ENCODE results near the gene MRLN.

DNA sequence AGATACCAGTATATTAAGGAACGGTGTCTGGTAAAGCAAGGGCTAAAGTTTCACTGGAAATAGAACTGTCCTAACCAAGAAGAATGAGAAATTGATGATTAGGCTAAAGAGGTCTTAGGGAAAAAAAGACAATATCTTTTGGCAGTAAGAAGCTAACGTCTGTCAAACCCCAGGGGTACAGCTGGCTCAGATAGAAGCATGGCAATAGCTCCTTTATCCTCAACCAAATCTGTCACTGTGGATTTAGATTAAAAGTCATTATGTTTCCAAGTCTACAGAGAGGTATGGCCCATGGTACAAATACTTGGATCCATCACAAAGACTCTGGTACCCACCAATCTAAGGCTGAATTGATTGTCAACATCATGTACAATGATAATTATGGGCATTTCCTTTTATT is 35.0 kb downstream of the MRLN start:
- no peak for TF ChIP-seq SMC3 (IDR thresholded peaks at IDR 0.05; ENCODE audit: borderline replicate concordance, low read length)
- TF ChIP-seq, protein P1, sequence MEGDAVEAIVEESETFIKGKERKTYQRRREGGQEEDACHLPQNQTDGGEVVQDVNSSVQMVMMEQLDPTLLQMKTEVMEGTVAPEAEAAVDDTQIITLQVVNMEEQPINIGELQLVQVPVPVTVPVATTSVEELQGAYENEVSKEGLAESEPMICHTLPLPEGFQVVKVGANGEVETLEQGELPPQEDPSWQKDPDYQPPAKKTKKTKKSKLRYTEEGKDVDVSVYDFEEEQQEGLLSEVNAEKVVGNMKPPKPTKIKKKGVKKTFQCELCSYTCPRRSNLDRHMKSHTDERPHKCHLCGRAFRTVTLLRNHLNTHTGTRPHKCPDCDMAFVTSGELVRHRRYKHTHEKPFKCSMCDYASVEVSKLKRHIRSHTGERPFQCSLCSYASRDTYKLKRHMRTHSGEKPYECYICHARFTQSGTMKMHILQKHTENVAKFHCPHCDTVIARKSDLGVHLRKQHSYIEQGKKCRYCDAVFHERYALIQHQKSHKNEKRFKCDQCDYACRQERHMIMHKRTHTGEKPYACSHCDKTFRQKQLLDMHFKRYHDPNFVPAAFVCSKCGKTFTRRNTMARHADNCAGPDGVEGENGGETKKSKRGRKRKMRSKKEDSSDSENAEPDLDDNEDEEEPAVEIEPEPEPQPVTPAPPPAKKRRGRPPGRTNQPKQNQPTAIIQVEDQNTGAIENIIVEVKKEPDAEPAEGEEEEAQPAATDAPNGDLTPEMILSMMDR (IDR thresholded peaks at IDR 0.05 in 2 of 3, conservative IDR thresholded peaks at IDR 0.05 in 1 of 3; ENCODE audit: control insufficient read depth in 2 of 3, extremely low read depth in 1 of 3, insufficient read depth in 1 of 3, low read depth in 3 of 3, low read length in 3 of 3), result no peak

Measured in GM12878 (cell line).